Endothelial cell of umbilical vein (primary cell): ENCODE measurements around the gene PLCB4. TPM values are rescaled to one million over a fixed set of nuclear protein-coding genes. Genes with fewer than 3 reads are reported as not detected.

Experiments
- BruUV-seq: library from RNA; stranded (reverse); fragments of 400-500 nt; replicated peaks from 2 replicates; lab custom pipeline; 2021; lab: Mats Ljungman, UMichigan
- CTCF ChIA-PET: fragments of 300-600, 350-600 bp; sonication (Branson Sonifier 250); formaldehyde crosslinking; loops from one replicate; lab custom pipeline; 2021; ENCODE audit warnings: antibody characterized with exemption, inconsistent platforms; lab: Charles Lee
- POLR2A ChIA-PET: fragments of 300-600, 350-600 bp; sonication (Branson Sonifier 250); formaldehyde crosslinking; loops from one replicate; lab custom pipeline; 2021; ENCODE audit warnings: antibody characterized with exemption, inconsistent platforms; lab: Charles Lee
- DNase-seq: peaks from one replicate; pipeline ENCODE4 v3.0.0-alpha.2; 2011; ENCODE audit warnings: low read depth, low spot score
- FAIRE-seq: peaks from 2 replicates; lab custom pipeline; 2011; peaks lifted over from hg19 to GRCh38; lab: Jason Lieb, UNC
- H2AFZ ChIP-seq: 2 replicates; pipeline ENCODE4 v1.6.0; 2012; ENCODE audit warnings: low read depth, low read length, control low read depth, inconsistent platforms
- H3K27ac ChIP-seq: 2 replicates; pipeline ENCODE4 v1.5.1; 2011; ENCODE audit warnings: low read depth, mild to moderate bottlenecking, control low read depth, low read length, moderate library complexity; ENCODE audit not compliant: insufficient read depth
- H3K27me3 ChIP-seq, 2 experiments: 2 replicates each; pipeline versions ENCODE4 v1.6.0 to v1.6.1; 2011; ENCODE audit warnings: low read length in 2 of 2, mixed read lengths in 1 of 2; ENCODE audit not compliant: control insufficient read depth in 2 of 2, insufficient read depth in 2 of 2
- H3K36me3 ChIP-seq, 2 experiments: 2 replicates in 1 of 2; 3 replicates in 1 of 2; pipeline ENCODE4 v1.5.1; 2011; ENCODE audit warnings: low read length in 2 of 2, mild to moderate bottlenecking in 1 of 2, moderate library complexity in 1 of 2; ENCODE audit not compliant: control insufficient read depth in 2 of 2, insufficient read depth in 2 of 2; ENCODE audit errors: extremely low read depth in 1 of 2
- H3K4me1 ChIP-seq: 3 replicates; pipeline ENCODE4 v1.5.1; 2011; ENCODE audit warnings: mild to moderate bottlenecking, low read length; ENCODE audit not compliant: control insufficient read depth, insufficient read depth; ENCODE audit errors: extremely low read depth
- H3K4me2 ChIP-seq: 2 replicates; pipeline ENCODE4 v1.6.1; 2011; ENCODE audit warnings: low read length, control low read depth, mixed read lengths; ENCODE audit not compliant: insufficient read depth
- H3K4me3 ChIP-seq, 3 experiments: fragments of 200-600 bp in 1 of 3; sonication (generic), shearing (Covaris generic) in 1 of 3; replicated peaks in 1 of 3; 2 replicates each; pipeline ENCODE4 v1.5.1; 2011 to 2016; ENCODE audit warnings: control low read depth in 3 of 3, low read length in 3 of 3, mild to moderate bottlenecking in 2 of 3, inconsistent platforms in 1 of 3, low read depth in 1 of 3, moderate library complexity in 1 of 3; ENCODE audit not compliant: insufficient read depth in 1 of 3
- H3K79me2 ChIP-seq: 2 replicates; pipeline ENCODE4 v1.6.0; 2012; ENCODE audit warnings: low read length, inconsistent platforms; ENCODE audit not compliant: control insufficient read depth, insufficient read depth
- H3K9ac ChIP-seq: replicated peaks from 2 replicates; pipeline ENCODE3; 2011; ENCODE audit warnings: low read length, control low read depth; ENCODE audit not compliant: insufficient read depth; ENCODE audit errors: extremely low read depth
- H3K9me1 ChIP-seq: replicated peaks from 3 replicates; pipeline ENCODE4 v1.6.0; 2011; ENCODE audit warnings: mild to moderate bottlenecking, low read length; ENCODE audit not compliant: control insufficient read depth, insufficient read depth; ENCODE audit errors: extremely low read depth
- H3K9me3 ChIP-seq: replicated peaks from 2 replicates; pipeline ENCODE4 v1.5.1; 2012; ENCODE audit warnings: low read length, inconsistent platforms; ENCODE audit not compliant: control insufficient read depth, insufficient read depth
- H4K20me1 ChIP-seq: replicated peaks from 2 replicates; pipeline ENCODE3; 2011; ENCODE audit warnings: mild to moderate bottlenecking, low read length; ENCODE audit not compliant: control insufficient read depth, insufficient read depth; ENCODE audit errors: extremely low read depth
- EZH2 ChIP-seq: IDR thresholded peaks from 2 replicates; pipeline ENCODE4 v1.6.1; 2012; ENCODE audit warnings: borderline replicate concordance, low read depth, mild to moderate bottlenecking, moderate library complexity, low read length, inconsistent platforms; ENCODE audit not compliant: severe bottlenecking
- FOS ChIP-seq: IDR thresholded peaks from 2 replicates; pipeline ENCODE4 v1.6.1; 2011; ENCODE audit warnings: mild to moderate bottlenecking, low read length, moderate library complexity, borderline replicate concordance; ENCODE audit not compliant: insufficient read depth
- GATA2 ChIP-seq: IDR thresholded peaks from 2 replicates; pipeline ENCODE4 v1.7.0; 2011; ENCODE audit warnings: low read depth, mild to moderate bottlenecking, moderate library complexity, mixed read lengths, low read length; ENCODE audit not compliant: insufficient read length, insufficient read depth
- JUN ChIP-seq: IDR thresholded peaks from 2 replicates; pipeline ENCODE4 v1.6.1; 2011; ENCODE audit warnings: borderline replicate concordance, low read depth; ENCODE audit not compliant: insufficient read length, insufficient read depth
- MAX ChIP-seq: IDR thresholded peaks from 2 replicates; pipeline ENCODE4 v1.6.1; 2011; ENCODE audit not compliant: insufficient read depth, insufficient read length
- MYC ChIP-seq: IDR thresholded peaks from one replicate; pipeline ENCODE4 v1.6.1; 2011; ENCODE audit warnings: mild to moderate bottlenecking, low read depth, low read length
- POLR2A ChIP-seq: IDR thresholded peaks from 2 replicates; pipeline ENCODE4 v1.6.1; 2012; ENCODE audit warnings: low read depth, mild to moderate bottlenecking, control low read depth, low read length
- POLR2AphosphoS5 ChIP-seq: IDR thresholded peaks from 2 replicates; pipeline ENCODE4 v1.6.1; 2012; ENCODE audit warnings: low read depth, mild to moderate bottlenecking, control low read depth, low read length, moderate library complexity; ENCODE audit not compliant: insufficient read depth
- dilution Hi-C: fragments of 300-500 bp; cut with MboI; formaldehyde crosslinking; loops from one replicate; pipeline ENCODE4 v1.15.0; 2019; ENCODE audit warnings: low sequenced_read_pairs; ENCODE audit not compliant: extremely low pct_ligation_motif_present
- intact Hi-C: fragments of 100-400 bp; cut with micrococcal nuclease; formaldehyde crosslinking; loops from one replicate; pipeline ENCODE4 v1.10.0; 2022
- polyA plus RNA-seq, 4 experiments: library from polyadenylated mRNA; depleted of rRNA in 3 of 4; stranded (reverse) in 3 of 4; unstranded in 1 of 4; fragments of >200 nt; gene quantifications; 2 replicates each; pipeline versions ENCODE4 v1.2.1 to v1.2.3, GENCODE V29; 2011 to 2012; ENCODE audit warnings: missing spikeins in 1 of 4
- total RNA-seq: library from RNA; stranded (reverse); gene quantifications from 2 replicates; pipeline ENCODE4 v1.2.3, GENCODE V29; 2021
- TF ChIP-seq, protein P1 (sequence below), 2 donors: IDR thresholded peaks; 1 replicate in 1 of 2; 2 replicates in 1 of 2; pipeline ENCODE4 v1.5.1; 2011; ENCODE audit warnings: low read length in 2 of 2, mild to moderate bottlenecking in 2 of 2, moderate library complexity in 2 of 2, control low read depth in 1 of 2, inconsistent platforms in 1 of 2, low read depth in 1 of 2; ENCODE audit not compliant: insufficient read depth in 1 of 2; ENCODE audit errors: extremely low read depth in 1 of 2

PLCB4 gene
- total and polyA plus RNA-seq, 2 donors (not counting 3 experiments of a cell fraction or from before 2014, with no cell fraction given) = 0.37 to 1.7 TPM

- Histone ChIP-seq H3K9me1 (no peaks in the 10 kb centered on the region), H3K79me2 (no peaks in the 10 kb centered on the region), H2AFZ (no peak overlapping the region), H3K27ac (no peak overlapping the region), H3K36me3 (no peaks in the 10 kb centered on the region), H3K9me3 (no peaks in the 10 kb centered on the region), H3K9ac (no peak overlapping the region), H4K20me1 (no peaks in the 10 kb centered on the region), H3K4me1 (no peaks in the 10 kb centered on the region), H3K4me3 (no peak overlapping the region), H3K4me2 (no peak overlapping the region), H3K27me3 (no peaks in the 10 kb centered on the region)
- ChIA-PET CTCF (no interaction called here), POLR2A (no interaction called here)
- dilution Hi-C loops = no loop called here
- BruUV-seq = no TSS peak
- TF ChIP-seq FOS = no peak
- no peak for TF ChIP-seq GATA2
- TF ChIP-seq POLR2A = no peak
- TF ChIP-seq JUN = no peak
- no peak for TF ChIP-seq POLR2AphosphoS5
- TF ChIP-seq EZH2 = no peak
- no peak for TF ChIP-seq MYC
- TF ChIP-seq, protein P1, sequence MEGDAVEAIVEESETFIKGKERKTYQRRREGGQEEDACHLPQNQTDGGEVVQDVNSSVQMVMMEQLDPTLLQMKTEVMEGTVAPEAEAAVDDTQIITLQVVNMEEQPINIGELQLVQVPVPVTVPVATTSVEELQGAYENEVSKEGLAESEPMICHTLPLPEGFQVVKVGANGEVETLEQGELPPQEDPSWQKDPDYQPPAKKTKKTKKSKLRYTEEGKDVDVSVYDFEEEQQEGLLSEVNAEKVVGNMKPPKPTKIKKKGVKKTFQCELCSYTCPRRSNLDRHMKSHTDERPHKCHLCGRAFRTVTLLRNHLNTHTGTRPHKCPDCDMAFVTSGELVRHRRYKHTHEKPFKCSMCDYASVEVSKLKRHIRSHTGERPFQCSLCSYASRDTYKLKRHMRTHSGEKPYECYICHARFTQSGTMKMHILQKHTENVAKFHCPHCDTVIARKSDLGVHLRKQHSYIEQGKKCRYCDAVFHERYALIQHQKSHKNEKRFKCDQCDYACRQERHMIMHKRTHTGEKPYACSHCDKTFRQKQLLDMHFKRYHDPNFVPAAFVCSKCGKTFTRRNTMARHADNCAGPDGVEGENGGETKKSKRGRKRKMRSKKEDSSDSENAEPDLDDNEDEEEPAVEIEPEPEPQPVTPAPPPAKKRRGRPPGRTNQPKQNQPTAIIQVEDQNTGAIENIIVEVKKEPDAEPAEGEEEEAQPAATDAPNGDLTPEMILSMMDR (IDR thresholded peaks at IDR 0.05; ENCODE audit: extremely low read depth in 1 of 2, insufficient read depth in 1 of 2, low read depth in 1 of 2, low read length in 2 of 2) = no peak
- TF ChIP-seq MAX = no peak
- FAIRE-seq = no peak
- no peak for DNase-seq
- intact Hi-C loops = no loop called here
These were observed 239.2 kb downstream of the PLCB4 start for GRCh38 chr20:9308056-9308455.
